H4 (cell line): ENCODE data around the gene CREB3. TPM values are rescaled to one million over a fixed set of nuclear protein-coding genes. Genes with fewer than 3 reads are reported as not detected.

Source experiments
- DNase-seq: peaks from one replicate; pipeline ENCODE4 v3.0.0-alpha.2; 2015; ENCODE audit warnings: low spot score
- total RNA-seq: library from RNA; depleted of rRNA; stranded (reverse); fragments of >200 nt; shearing (Covaris generic); gene quantifications from 2 replicates; pipeline ENCODE4 v1.2.3, GENCODE V29; 2014; rRNA removed

The CREB3 gene
- total RNA-seq, 1 experiment from 2014 or later: 115 TPM

DNA sequence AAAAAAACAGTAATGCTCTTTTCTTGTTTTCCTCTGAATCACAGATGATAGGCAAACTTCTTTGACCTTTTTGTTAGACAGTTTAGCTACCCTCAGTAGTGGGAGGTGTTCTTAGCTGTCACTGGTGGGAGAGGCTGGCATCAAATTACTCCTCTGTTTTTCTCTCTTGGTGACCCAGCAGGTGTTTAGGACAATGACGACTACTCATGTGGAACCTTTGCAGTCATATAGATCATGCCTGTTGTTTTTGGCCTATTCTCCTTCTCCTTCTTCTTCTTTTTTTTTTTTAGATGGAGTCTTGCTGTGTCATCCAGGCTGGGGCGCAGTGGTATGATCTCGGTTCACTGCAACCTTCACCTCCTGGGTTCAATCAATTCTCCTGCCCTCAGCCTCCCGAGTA, 43.6 kb downstream of the CREB3 start:
- DNase-seq: no peak

GRCh38 chr9:35778496-35778895, 46.0 kb downstream of the CREB3 start:
- DNase-seq: no peak

DNA sequence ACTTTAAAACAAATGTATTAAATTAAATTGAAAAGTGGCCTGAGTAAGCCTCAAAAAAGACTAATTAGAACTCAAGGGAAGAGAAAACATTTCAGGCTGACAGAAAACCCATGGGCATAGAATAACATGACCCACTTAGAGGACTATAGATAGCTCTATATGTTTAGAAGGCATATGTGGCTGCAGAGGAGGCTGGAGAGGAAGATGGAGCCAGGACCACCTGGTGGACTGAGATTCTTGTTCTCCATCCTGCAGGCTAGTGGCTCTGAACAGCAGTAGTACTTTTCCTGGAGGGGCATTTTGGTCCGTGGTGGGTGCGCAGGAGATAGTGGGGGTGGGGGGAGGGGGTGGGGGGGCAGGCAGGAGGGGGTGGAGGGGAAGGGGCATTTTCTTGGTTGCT, 48.6 kb downstream of the CREB3 start:
- no peak for DNase-seq

GRCh38 chr9:35783418-35783817, 51.0 kb downstream of the CREB3 start:
- DNase-seq: no peak

Other genes starting within 250 kb of the CREB3 start
- 6.2 and 8.7 TPM in 2 replicates for gene RUSC2, start 242.6 kb upstream of the CREB3 start, total RNA-seq
- gene TESK1, start 127.4 kb upstream of the CREB3 start, total RNA-seq: 5.4 and 8.0 TPM in 2 replicates
- gene CD72, start 114.3 kb upstream of the CREB3 start, total RNA-seq: 0.53 and 1.2 TPM in 2 replicates
- not detected in 2 replicates for gene SIT1, start 81.7 kb upstream of the CREB3 start, total RNA-seq
- 4,639 and 15,849 TPM in 2 replicates for gene RMRP, start 74.6 kb upstream of the CREB3 start, total RNA-seq
- gene CCDC107, start 74.4 kb upstream of the CREB3 start, total RNA-seq: 6.3 and 7.9 TPM in 2 replicates
- gene ARHGEF39, start 67.5 kb upstream of the CREB3 start, total RNA-seq: 16.9 and 44.9 TPM in 2 replicates
- 1.3 and 2.1 TPM in 2 replicates for gene CA9, start 58.7 kb upstream of the CREB3 start, total RNA-seq
- gene TPM2, start 42.7 kb upstream of the CREB3 start, total RNA-seq: 2.7 and 3.9 TPM in 2 replicates
- 71.2 and 95.8 TPM in 2 replicates for gene TLN1, start 471 bp upstream of the CREB3 start, total RNA-seq
- 16.9 and 21.5 TPM in 2 replicates for gene GBA2, start 16.6 kb downstream of the CREB3 start, total RNA-seq
- gene RGP1, start 16.6 kb downstream of the CREB3 start, total RNA-seq: 16.4 and 18.6 TPM in 2 replicates
- not detected in 2 replicates for gene MSMP, start 21.6 kb downstream of the CREB3 start, total RNA-seq
- gene NPR2, start 58.9 kb downstream of the CREB3 start, total RNA-seq: 0.25 and 2.9 TPM in 2 replicates
- gene SPAG8, start 79.6 kb downstream of the CREB3 start, total RNA-seq: 0.99 TPM in 2 replicates
- gene HINT2, start 82.4 kb downstream of the CREB3 start, total RNA-seq: 88.2 and 95.4 TPM in 2 replicates
- not detected in 2 replicates for gene FAM221B, start 96.1 kb downstream of the CREB3 start, total RNA-seq
- gene TMEM8B, start 96.6 kb downstream of the CREB3 start, total RNA-seq: 2.1 and 4.2 TPM in 2 replicates
- gene OR13J1, start 137.7 kb downstream of the CREB3 start, total RNA-seq: not detected in 2 replicates
- 0.41 TPM in 1 of 2 replicates, not detected in the other for gene HRCT1, start 173.5 kb downstream of the CREB3 start, total RNA-seq
- gene SPAAR, start 176.8 kb downstream of the CREB3 start, total RNA-seq: 0.12 and 0.27 TPM in 2 replicates
- gene OR2S2, start 225.5 kb downstream of the CREB3 start, total RNA-seq: not detected in 2 replicates